Thoracic aorta (tissue), 2 donors: ENCODE measurements around the gene ZNF580. TPM values are rescaled to one million over a fixed set of nuclear protein-coding genes. Genes with fewer than 3 reads are reported as not detected.

Source experiments
- ATAC-seq: fragments of 150-250 bp; one replicate; pipeline ENCODE4 v1.8.0; 2017; ENCODE audit warnings: low read depth; ENCODE audit not compliant: insufficient number of reproducible peaks, low FRiP score
- DNase-seq: peaks from one replicate; pipeline ENCODE4 v3.0.0-alpha.2; 2020; ENCODE audit warnings: low spot score
- H3K27ac ChIP-seq, 2 donors: fragments of 200-600 bp; sonication (generic); 1 replicate in 1 of 2; 2 replicates in 1 of 2; pipeline ENCODE4 v1.5.1; 2016; ENCODE audit warnings: mild to moderate bottlenecking in 2 of 2, moderate library complexity in 2 of 2
- H3K27me3 ChIP-seq: fragments of 200-600 bp; sonication (generic); replicated peaks from 2 replicates; pipeline ENCODE4 v1.6.0; 2016; ENCODE audit warnings: mild to moderate bottlenecking; ENCODE audit not compliant: insufficient read depth
- H3K36me3 ChIP-seq: fragments of 200-600 bp; sonication (generic); one replicate; pipeline ENCODE4 v1.5.1; 2016
- H3K4me1 ChIP-seq, 2 donors: fragments of 200-600 bp; sonication (generic); 1 replicate in 1 of 2; 2 replicates in 1 of 2; pipeline versions ENCODE4 v1.5.1 to v1.6.0; 2016; ENCODE audit warnings: low read depth in 2 of 2, mild to moderate bottlenecking in 1 of 2; ENCODE audit not compliant: control insufficient read depth in 1 of 2
- H3K4me3 ChIP-seq: fragments of 200-600 bp; sonication (generic); 2 replicates; pipeline ENCODE4 v1.5.1; 2016; ENCODE audit warnings: mild to moderate bottlenecking
- H3K9me3 ChIP-seq: fragments of 200-600 bp; sonication (generic); 2 replicates; pipeline ENCODE4 v1.5.1; 2016
- total RNA-seq, 2 donors: library from RNA; depleted of rRNA; stranded (reverse); fragments of >200 nt; gene quantifications; one replicate each; pipeline versions ENCODE4 v1.1.0 to v1.2.3, GENCODE V29; 2016
- TF ChIP-seq, protein P1 (sequence below): fragments of 200-600 bp; sonication (generic); IDR thresholded peaks from one replicate; pipeline ENCODE4 v1.5.1; 2019; ENCODE audit warnings: antibody characterized with exemption

The ZNF580 gene
- total RNA-seq, 2 donors from 2014 or later: 46.0 to 65.5 TPM

DNA sequence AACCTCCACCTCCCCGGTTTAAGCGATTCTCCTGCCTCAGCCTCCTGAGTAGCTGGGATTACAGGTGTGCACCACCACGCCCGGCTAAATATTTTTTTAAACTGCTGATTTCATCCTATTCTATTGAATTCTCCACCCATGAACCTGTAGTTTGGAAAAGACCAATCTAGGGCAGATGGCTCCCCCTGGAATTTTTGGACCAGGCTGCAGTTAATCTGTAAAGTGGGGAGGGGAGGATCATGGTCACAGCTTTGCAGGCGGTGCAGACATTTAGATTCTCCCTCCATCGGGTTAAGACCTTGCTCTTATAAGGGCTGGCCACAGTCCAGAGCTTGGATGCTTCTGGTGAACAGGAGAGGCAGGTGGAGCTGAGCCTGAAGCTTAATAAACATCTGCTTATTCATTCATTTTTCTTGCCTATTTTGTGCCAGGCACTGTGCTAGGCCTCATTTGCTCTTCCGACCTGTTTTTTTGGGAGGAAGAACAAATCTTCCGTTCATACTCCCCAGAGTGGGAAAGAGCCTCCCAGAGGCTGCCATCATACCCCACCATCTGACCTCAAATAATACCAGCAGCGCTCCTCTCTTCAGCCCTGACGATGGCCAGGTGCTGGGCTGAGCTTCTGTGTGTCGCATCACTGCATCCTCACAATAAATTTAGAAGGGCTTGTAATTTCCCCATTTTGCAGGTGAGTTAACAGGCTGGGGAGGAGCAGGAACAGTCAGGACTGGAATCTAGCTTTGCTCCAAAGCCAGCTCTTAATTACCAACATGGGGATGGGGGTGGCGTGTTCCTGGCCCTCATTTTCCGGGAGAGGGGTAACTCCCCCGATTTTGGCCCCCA is 6.3 kb downstream of the ZNF580 start:
- H3K27ac ChIP-seq: peak overlapping the region; percentile 42 to 77
- TF ChIP-seq, protein P1, sequence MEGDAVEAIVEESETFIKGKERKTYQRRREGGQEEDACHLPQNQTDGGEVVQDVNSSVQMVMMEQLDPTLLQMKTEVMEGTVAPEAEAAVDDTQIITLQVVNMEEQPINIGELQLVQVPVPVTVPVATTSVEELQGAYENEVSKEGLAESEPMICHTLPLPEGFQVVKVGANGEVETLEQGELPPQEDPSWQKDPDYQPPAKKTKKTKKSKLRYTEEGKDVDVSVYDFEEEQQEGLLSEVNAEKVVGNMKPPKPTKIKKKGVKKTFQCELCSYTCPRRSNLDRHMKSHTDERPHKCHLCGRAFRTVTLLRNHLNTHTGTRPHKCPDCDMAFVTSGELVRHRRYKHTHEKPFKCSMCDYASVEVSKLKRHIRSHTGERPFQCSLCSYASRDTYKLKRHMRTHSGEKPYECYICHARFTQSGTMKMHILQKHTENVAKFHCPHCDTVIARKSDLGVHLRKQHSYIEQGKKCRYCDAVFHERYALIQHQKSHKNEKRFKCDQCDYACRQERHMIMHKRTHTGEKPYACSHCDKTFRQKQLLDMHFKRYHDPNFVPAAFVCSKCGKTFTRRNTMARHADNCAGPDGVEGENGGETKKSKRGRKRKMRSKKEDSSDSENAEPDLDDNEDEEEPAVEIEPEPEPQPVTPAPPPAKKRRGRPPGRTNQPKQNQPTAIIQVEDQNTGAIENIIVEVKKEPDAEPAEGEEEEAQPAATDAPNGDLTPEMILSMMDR: no peak
- no peaks in the 10 kb centered on the region for H3K27me3 ChIP-seq
- peaks cover 6% of the 10 kb centered on the region for H3K36me3 ChIP-seq
- no peaks in the 10 kb centered on the region for H3K9me3 ChIP-seq
- peaks cover 39 to 51% of the 10 kb centered on the region in 2 donors for H3K4me1 ChIP-seq
- peak overlapping the region; percentile 96 for H3K4me3 ChIP-seq
- ATAC-seq (no peak), DNase-seq (no peak)

GRCh38 chr19:55647732-55648584 is 7.2 kb downstream of the ZNF580 start, which contains the start of gene CCDC106:
Gene CCDC106 (plus strand): TSS chr19:55648212. CDS start chr19:55649047, 835 bp downstream.
- Histone ChIP-seq H3K27me3 (no peaks in the 10 kb centered on the region), H3K36me3 (peaks cover 6% of the 10 kb centered on the region), H3K4me1 (peaks cover 32 to 47% of the 10 kb centered on the region in 2 donors), H3K4me3 (peak within 1 kb of the TSS; percentile 96), H3K27ac (peak within 1 kb of the TSS; percentile 42 to 77), H3K9me3 (no peaks in the 10 kb centered on the region)
- TF ChIP-seq, protein P1: no peak
- DNase-seq (no peak), ATAC-seq (no peak)

DNA sequence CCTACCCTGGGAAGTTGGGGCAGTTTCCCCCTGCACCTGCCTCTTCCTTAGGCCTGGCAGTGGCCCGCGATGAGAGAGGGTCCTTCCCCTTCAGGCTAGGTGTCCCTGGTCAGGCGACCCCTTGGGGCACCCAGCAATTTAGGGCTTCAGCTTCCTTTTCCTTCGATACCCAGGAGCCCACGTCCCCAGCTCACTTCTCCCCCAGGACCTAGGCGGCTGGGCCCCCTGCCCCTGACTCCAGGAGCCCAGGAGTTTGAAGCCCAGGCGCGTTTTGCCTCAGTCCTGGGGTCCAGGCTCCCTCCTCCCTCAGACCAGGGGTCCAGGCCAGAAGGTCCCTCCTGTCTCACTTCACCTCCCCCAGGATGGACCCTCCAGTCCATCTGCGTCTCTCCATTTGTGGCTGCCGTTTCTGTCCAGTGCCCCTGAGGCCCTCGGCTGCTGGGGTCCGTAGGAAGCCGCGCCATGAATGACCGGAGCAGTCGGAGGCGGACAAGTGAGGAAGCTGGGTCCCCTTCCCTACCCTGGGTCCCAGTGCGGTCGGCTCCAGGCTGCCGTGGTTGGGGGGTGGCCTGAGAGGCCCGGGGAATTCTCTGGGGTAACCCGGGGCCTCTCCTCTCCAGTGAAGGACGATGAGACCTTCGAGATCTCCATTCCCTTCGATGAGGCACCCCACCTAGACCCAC is 7.9 kb downstream of the ZNF580 start:
- Histone ChIP-seq H3K36me3 (peaks cover 6% of the 10 kb centered on the region), H3K27me3 (no peaks in the 10 kb centered on the region), H3K4me3 (peak overlapping the region; percentile 96), H3K27ac (peak overlapping the region; percentile 42 to 77), H3K4me1 (peaks cover 31 to 47% of the 10 kb centered on the region in 2 donors), H3K9me3 (no peaks in the 10 kb centered on the region)
- DNase-seq: no peak
- TF ChIP-seq, protein P1: no peak
- no peak for ATAC-seq

GRCh38 chr19:55649268-55650125 is 8.7 kb downstream of the ZNF580 start:
- ATAC-seq (no peak), DNase-seq (no peak)
- Histone ChIP-seq H3K36me3 (peaks cover 6% of the 10 kb centered on the region), H3K9me3 (no peaks in the 10 kb centered on the region), H3K4me1 (peaks cover 26 to 40% of the 10 kb centered on the region in 2 donors), H3K4me3 (peak overlapping the region; percentile 96), H3K27ac (peak overlapping the region; percentile 42 to 77), H3K27me3 (no peaks in the 10 kb centered on the region)
- TF ChIP-seq, protein P1: no peak
